ENCODE results near the gene DCAF8L2. TPM values are rescaled to one million over a fixed set of nuclear protein-coding genes. Genes with fewer than 3 reads are reported as not detected.

The DCAF8L2 gene
- total and polyA plus RNA-seq, 9 of the 15 experiments (the other 6 are each of a cell fraction or from before 2014, with no cell fraction given): not detected

GRCh38 chrX:27715610-27716009 is 125.5 kb downstream of the DCAF8L2 start:
- H3K9me3 ChIP-seq (replicated peaks; ENCODE audit: control insufficient read depth, insufficient read depth, low read depth, low read length): no peaks in the 10 kb centered on the region
- ATAC-seq: no peak
- no peak for DNase-seq (ENCODE audit: extremely low read depth in 1 of 4, low spot score in 3 of 4)
- ChIA-PET POLR2A (no interaction called here), CTCF (ENCODE audit: low intra/inter-chr PET ratio) (no interaction called here)
- BruUV-seq (replicated peaks): no TSS peak
- intact Hi-C loops (cut with micrococcal nuclease) (no loop called here), in situ Hi-C loops (cut with MboI) (no loop called here)
- no peak for FAIRE-seq
- no peaks in the 10 kb centered on the region for H3K36me3 ChIP-seq (ENCODE audit: control insufficient read depth, insufficient read depth, low read length)
- no peak for TF ChIP-seq ZBTB11 (CRISPR knock-in tag; IDR thresholded peaks at IDR 0.05)
- TF ChIP-seq ESRRB (CRISPR knock-in tag; IDR thresholded peaks at IDR 0.05; ENCODE audit: borderline replicate concordance): no peak
- TF ChIP-seq HDAC1 (IDR thresholded peaks at IDR 0.05): no peak
- no peak for TF ChIP-seq SMARCE1 (IDR thresholded peaks at IDR 0.05)
- TF ChIP-seq POLR3G (IDR thresholded peaks at IDR 0.05; ENCODE audit: extremely low read depth, insufficient read length, insufficient replicate concordance): no peak
- no peak for TF ChIP-seq ADNP (tag; IDR thresholded peaks at IDR 0.05)
- no peak for TF ChIP-seq BACH1 (tag; IDR thresholded peaks at IDR 0.05)
- no peak for TF ChIP-seq BRF1 (IDR thresholded peaks at IDR 0.05; ENCODE audit: borderline replicate concordance, extremely low read depth, insufficient read length)
- TF ChIP-seq ZNF57 (CRISPR knock-in tag; IDR thresholded peaks at IDR 0.05): no peak
- TF ChIP-seq HOMEZ (CRISPR knock-in tag; IDR thresholded peaks at IDR 0.05): no peak
- TF ChIP-seq RBM15 (IDR thresholded peaks at IDR 0.05; ENCODE audit: insufficient read depth, low read length): no peak
- TF ChIP-seq ZNF507 (tag; conservative IDR thresholded peaks at IDR 0.05): no peak
- TF ChIP-seq RCOR1 (IDR thresholded peaks at IDR 0.05; ENCODE audit: borderline replicate concordance in 1 of 2, low read depth in 2 of 2, low read length in 2 of 2): no peak
- TF ChIP-seq CBFB (CRISPR knock-in tag; IDR thresholded peaks at IDR 0.05): no peak
- TF ChIP-seq MECOM (CRISPR knock-in tag; IDR thresholded peaks at IDR 0.05): no peak
- no peak for TF ChIP-seq FOSL1 (tag; conservative IDR thresholded peaks at IDR 0.05)
- no peak for TF ChIP-seq ZFP36 (IDR thresholded peaks at IDR 0.05; ENCODE audit: low read depth, low read length, partially characterized antibody)
- no peaks in the 10 kb centered on the region for H3K9me1 ChIP-seq (ENCODE audit: control insufficient read depth, insufficient read depth, low read length)
- no peak overlapping the region for H2AFZ ChIP-seq (ENCODE audit: low read depth, low read length)
- no peak overlapping the region for H3K4me2 ChIP-seq (ENCODE audit: insufficient read depth, low read length)
- no peaks in the 10 kb centered on the region for H3K27me3 ChIP-seq (ENCODE audit: control insufficient read depth in 2 of 2, insufficient read depth in 2 of 2, low read length in 2 of 2)
- no peaks in the 10 kb centered on the region for H3K4me1 ChIP-seq (replicated peaks in 1 of 2; ENCODE audit: control insufficient read depth in 2 of 2, insufficient read depth in 2 of 2, low read length in 2 of 2)
- H4K20me1 ChIP-seq (replicated peaks; ENCODE audit: control insufficient read depth, insufficient read depth, low read length): no peaks in the 10 kb centered on the region
- WGBS (ENCODE audit: insufficient coverage, low coverage, missing lambda C conversion rate): 0% methylated on average over 2 of the region's 2 CpGs
- no peaks in the 10 kb centered on the region for H3K79me2 ChIP-seq (ENCODE audit: control insufficient read depth, insufficient read depth, low read length)
- no peak overlapping the region for H3K27ac ChIP-seq (ENCODE audit: extremely low read depth, low read depth, low read length)
- no peak overlapping the region for H3K9ac ChIP-seq (ENCODE audit: insufficient read depth in 1 of 2, low read depth in 2 of 2, low read length in 2 of 2)
- H3K4me3 ChIP-seq: no peak overlapping the region

Data from K562 (cell line).